K562 (cell line): ENCODE results near the gene PRDM16. TPM values are rescaled to one million over a fixed set of nuclear protein-coding genes. Genes with fewer than 3 reads are reported as not detected.

ENCODE experiments used
- ATAC-seq: fragments of 200-7000 bp; cut with Tn5 transposase; 3 replicates; pipeline ENCODE4 v1.9.1; 2020; ENCODE audit warnings: moderate library complexity
- BruUV-seq: library from RNA; stranded (reverse); fragments of 400-500 nt; replicated peaks from 2 replicates; lab custom pipeline; 2021; lab: Mats Ljungman, UMichigan
- CTCF ChIA-PET: fragments of 300-600 bp; formaldehyde crosslinking; extraction: SDS; loops from one replicate; lab custom pipeline; 2021; ENCODE audit warnings: low intra/inter-chr PET ratio; lab: Yijun Ruan, JAX
- POLR2A ChIA-PET: fragments of 300-600, 350-650 bp; sonication (Branson Sonifier 250); formaldehyde crosslinking; extraction: SDS; loops from one replicate; lab custom pipeline; 2021; ENCODE audit warnings: antibody characterized with exemption, inconsistent platforms; lab: Yijun Ruan, JAX
- DNase-seq, 4 experiments: peaks; one replicate each; pipeline versions ENCODE4 v3.0.0 to v3.0.0-alpha.2; 2011 to 2018; ENCODE audit warnings: low spot score in 3 of 4, mixed read lengths in 3 of 4; ENCODE audit errors: extremely low read depth in 1 of 4
- FAIRE-seq: peaks from 2 replicates; lab custom pipeline; 2011; peaks lifted over from hg19 to GRCh38; lab: Jason Lieb, UNC
- H2AFZ ChIP-seq: 2 replicates; pipeline ENCODE4 v1.6.0; 2011; ENCODE audit warnings: low read depth, low read length, control low read depth, inconsistent platforms
- H3K27ac ChIP-seq: fragments of 200-600 bp; 3 replicates; pipeline ENCODE4 v1.8.0; 2011; ENCODE audit warnings: low read depth, mild to moderate bottlenecking, control low read depth, inconsistent platforms, low read length, moderate library complexity, mixed read lengths; ENCODE audit errors: extremely low read depth
- H3K27me3 ChIP-seq, 2 experiments: fragments of 300-600 bp in 1 of 2; 2 replicates in 1 of 2; 3 replicates in 1 of 2; pipeline versions ENCODE4 v1.6.0 to v1.8.0; 2011; ENCODE audit warnings: inconsistent platforms in 2 of 2, low read length in 2 of 2, mild to moderate bottlenecking in 1 of 2, mixed read lengths in 1 of 2, moderate library complexity in 1 of 2; ENCODE audit not compliant: control insufficient read depth in 2 of 2, insufficient read depth in 2 of 2
- H3K36me3 ChIP-seq: fragments of 300-600 bp; 3 replicates; pipeline ENCODE4 v1.8.0; 2011; ENCODE audit warnings: mild to moderate bottlenecking, low read length, inconsistent platforms; ENCODE audit not compliant: control insufficient read depth, insufficient read depth
- H3K4me1 ChIP-seq, 2 experiments: fragments of 200-600 bp in 1 of 2; replicated peaks in 1 of 2; 2 replicates in 1 of 2; 3 replicates in 1 of 2; pipeline versions ENCODE4 v1.5.1 to v1.8.0; 2011; ENCODE audit warnings: inconsistent platforms in 2 of 2, low read length in 2 of 2, mild to moderate bottlenecking in 1 of 2, mixed read lengths in 1 of 2, moderate library complexity in 1 of 2; ENCODE audit not compliant: control insufficient read depth in 2 of 2, insufficient read depth in 2 of 2
- H3K4me2 ChIP-seq: 2 replicates; pipeline ENCODE4 v1.6.1; 2011; ENCODE audit warnings: low read length, control low read depth, inconsistent platforms, mixed read lengths; ENCODE audit not compliant: insufficient read depth
- H3K4me3 ChIP-seq: fragments of 200-600 bp; sonication (generic), shearing (Covaris generic); 2 replicates; pipeline ENCODE4 v1.5.1; 2016; ENCODE audit warnings: control low read depth, inconsistent platforms
- H3K79me2 ChIP-seq: fragments of 200-600 bp; 3 replicates; pipeline ENCODE4 v1.8.0; 2011; ENCODE audit warnings: low read length, inconsistent platforms; ENCODE audit not compliant: control insufficient read depth, insufficient read depth
- H3K9ac ChIP-seq, 2 experiments: 2 replicates each; pipeline versions ENCODE4 v1.6.0 to v1.6.1; 2011; ENCODE audit warnings: low read depth in 2 of 2, low read length in 2 of 2, control low read depth in 1 of 2, inconsistent platforms in 1 of 2, mild to moderate bottlenecking in 1 of 2, mixed read lengths in 1 of 2; ENCODE audit not compliant: insufficient read depth in 1 of 2
- H3K9me1 ChIP-seq: one replicate; pipeline ENCODE4 v1.6.0; 2011; ENCODE audit warnings: inconsistent platforms, mild to moderate bottlenecking, low read length, moderate library complexity; ENCODE audit not compliant: control insufficient read depth, insufficient read depth
- H3K9me3 ChIP-seq: replicated peaks from 2 replicates; pipeline ENCODE4 v1.5.1; 2011; ENCODE audit warnings: low read depth, low read length, inconsistent platforms; ENCODE audit not compliant: control insufficient read depth, insufficient read depth
- H4K20me1 ChIP-seq: replicated peaks from 2 replicates; pipeline ENCODE4 v1.6.1; 2011; ENCODE audit warnings: low read length, inconsistent platforms, mixed read lengths; ENCODE audit not compliant: control insufficient read depth, insufficient read depth
- HDAC8 ChIP-seq: fragments of 450-650 bp; IDR thresholded peaks from 2 replicates; pipeline ENCODE4 v1.6.1; 2016; ENCODE audit warnings: mild to moderate bottlenecking, missing genetic modification characterization, moderate library complexity, missing compliant biosample characterization
- ILK ChIP-seq: fragments of 450-650 bp; IDR thresholded peaks from 2 replicates; pipeline ENCODE4 v1.6.1; 2016; ENCODE audit warnings: missing genetic modification characterization, low read depth, mild to moderate bottlenecking, missing compliant biosample characterization, moderate library complexity, borderline replicate concordance
- L3MBTL2 ChIP-seq: fragments of 450-650 bp; IDR thresholded peaks from 2 replicates; pipeline ENCODE4 v1.6.1; 2016; ENCODE audit warnings: mild to moderate bottlenecking, moderate library complexity
- TAF15 ChIP-seq: fragments of 200-400 bp; formaldehyde crosslinking; IDR thresholded peaks from 2 replicates; pipeline ENCODE4 v1.6.1; 2017; ENCODE audit warnings: mild to moderate bottlenecking, low read depth, low read length, moderate library complexity
- ZKSCAN1 ChIP-seq: fragments of 150-350 bp; IDR thresholded peaks from 2 replicates; pipeline ENCODE4 v1.6.1; 2016; ENCODE audit warnings: low read depth, low read length
- ZNF24 ChIP-seq: fragments of 450-650 bp; IDR thresholded peaks from 2 replicates; pipeline ENCODE4 v1.6.1; 2016
- ZNF79 ChIP-seq: fragments of 250-450 bp; sonication (Bioruptor Pico); IDR thresholded peaks from 2 replicates; pipeline ENCODE4 v1.4.0; 2020; ENCODE audit warnings: low read depth, mild to moderate bottlenecking, moderate library complexity
- ZNF830 ChIP-seq: fragments of 250-450 bp; sonication (Bioruptor Pico); IDR thresholded peaks from 2 replicates; pipeline ENCODE4 v1.5.0; 2021; ENCODE audit warnings: mild to moderate bottlenecking
- WGBS: fragments of 100-300 bp; shearing (Covaris generic); methylation state at CpG from one replicate; pipeline ENCODE4 v1.1.6; 2016; ENCODE audit warnings: low coverage, mixed read lengths; ENCODE audit not compliant: insufficient coverage; ENCODE audit errors: missing lambda C conversion rate; 5-methylcytosine and 5-hydroxymethylcytosine counted together
- in situ Hi-C: fragments of 300-500 bp; cut with MboI; formaldehyde crosslinking; loops from 4 replicates; pipeline ENCODE4 v1.15.0; 2018; ENCODE audit warnings: inconsistent platforms, mixed read lengths
- intact Hi-C: fragments of 100-400 bp; cut with micrococcal nuclease; formaldehyde crosslinking; loops from 2 replicates; pipeline ENCODE4 v1.14.2; 2022
- polyA plus RNA-seq, 8 experiments: library from polyadenylated mRNA; depleted of rRNA in 4 of 8; stranded (reverse) in 5 of 8; unstranded in 3 of 8; fragments of >200 nt; fragmentation: Nextera tagmentation in 2 of 8; fragmentation: Illumina TruSeq in 1 of 8; extraction: Ambion mirVana in 2 of 8; extraction: Trizol in 1 of 8; gene quantifications; 2 replicates each; pipeline versions ENCODE4 v1.2.1 to v1.2.3, GENCODE V29; 2011 to 2014; ENCODE audit warnings: inconsistent platforms in 1 of 8, missing spikeins in 1 of 8
- total RNA-seq, 7 experiments: library from RNA; depleted of rRNA in 6 of 7; stranded (reverse); fragments of >200 nt in 6 of 7; fragmentation: Illumina TruSeq in 2 of 7; extraction: Trizol in 2 of 7; gene quantifications; 2 replicates each; pipeline versions ENCODE4 v1.2.1 to v1.2.3, GENCODE V29; 2011 to 2021; ENCODE audit warnings: low replicate concordance in 1 of 7
- TF ChIP-seq, protein P1 (sequence below): fragments of 250-450 bp; sonication (Bioruptor Pico); IDR thresholded peaks from 2 replicates; pipeline ENCODE4 v1.4.0; 2020; ENCODE audit warnings: mild to moderate bottlenecking, moderate library complexity

Gene PRDM16
- total and polyA plus RNA-seq, 9 of the 15 experiments (the other 6 are each of a cell fraction or from before 2014, with no cell fraction given): 0.10 to 0.27 TPM; not detected in 7

DNA sequence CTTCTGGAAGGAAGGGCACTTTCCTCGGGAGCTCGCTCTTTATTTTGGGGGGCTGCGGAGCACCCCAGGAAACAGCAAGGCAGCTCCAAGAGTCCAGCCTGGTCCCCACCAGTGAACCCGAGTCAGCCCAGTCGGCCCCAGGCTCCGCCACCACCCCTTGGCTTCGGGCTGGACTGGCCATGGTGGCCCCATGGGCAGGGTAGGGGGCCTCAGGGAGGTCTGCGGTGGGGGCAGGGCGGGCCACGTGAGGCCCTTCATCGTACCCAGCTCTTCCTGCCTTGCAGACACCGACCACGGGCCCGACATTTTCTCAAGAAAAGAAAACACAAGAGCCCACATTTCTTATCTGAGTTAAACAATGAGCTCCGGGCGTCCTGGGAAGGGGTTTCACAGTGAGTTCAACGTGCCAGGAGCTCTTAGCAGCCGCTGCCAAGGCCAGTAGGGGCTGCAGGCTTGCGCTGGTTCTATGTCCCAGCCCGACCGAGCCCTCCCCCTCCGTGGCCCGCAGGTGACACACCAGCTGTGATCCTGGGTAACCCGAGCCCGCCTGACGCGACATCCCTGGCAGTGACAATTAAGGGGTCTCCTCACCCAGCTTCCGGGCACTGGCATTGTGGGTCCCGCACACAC, 66.2 kb downstream of the PRDM16 start:
- Histone ChIP-seq H4K20me1 (peaks cover 27% of the 10 kb centered on the region; the same call in 1 of the 2 replicates), H3K27me3 (peaks cover 55 to 96% of the 10 kb centered on the region in 2 experiments; a peak in 3 of 5 replicates), H3K4me1 (no peaks in the 10 kb centered on the region; a peak in 2 of 5 replicates), H3K9me3 (no peaks in the 10 kb centered on the region), H3K79me2 (no peaks in the 10 kb centered on the region), H3K4me3 (no peak overlapping the region), H3K36me3 (no peaks in the 10 kb centered on the region), H3K9ac (no peak overlapping the region), H3K27ac (no peak overlapping the region), H3K9me1 (peaks cover 3% of the 10 kb centered on the region), H2AFZ (no peak overlapping the region), H3K4me2 (no peak overlapping the region)
- TF ChIP-seq, protein P1, sequence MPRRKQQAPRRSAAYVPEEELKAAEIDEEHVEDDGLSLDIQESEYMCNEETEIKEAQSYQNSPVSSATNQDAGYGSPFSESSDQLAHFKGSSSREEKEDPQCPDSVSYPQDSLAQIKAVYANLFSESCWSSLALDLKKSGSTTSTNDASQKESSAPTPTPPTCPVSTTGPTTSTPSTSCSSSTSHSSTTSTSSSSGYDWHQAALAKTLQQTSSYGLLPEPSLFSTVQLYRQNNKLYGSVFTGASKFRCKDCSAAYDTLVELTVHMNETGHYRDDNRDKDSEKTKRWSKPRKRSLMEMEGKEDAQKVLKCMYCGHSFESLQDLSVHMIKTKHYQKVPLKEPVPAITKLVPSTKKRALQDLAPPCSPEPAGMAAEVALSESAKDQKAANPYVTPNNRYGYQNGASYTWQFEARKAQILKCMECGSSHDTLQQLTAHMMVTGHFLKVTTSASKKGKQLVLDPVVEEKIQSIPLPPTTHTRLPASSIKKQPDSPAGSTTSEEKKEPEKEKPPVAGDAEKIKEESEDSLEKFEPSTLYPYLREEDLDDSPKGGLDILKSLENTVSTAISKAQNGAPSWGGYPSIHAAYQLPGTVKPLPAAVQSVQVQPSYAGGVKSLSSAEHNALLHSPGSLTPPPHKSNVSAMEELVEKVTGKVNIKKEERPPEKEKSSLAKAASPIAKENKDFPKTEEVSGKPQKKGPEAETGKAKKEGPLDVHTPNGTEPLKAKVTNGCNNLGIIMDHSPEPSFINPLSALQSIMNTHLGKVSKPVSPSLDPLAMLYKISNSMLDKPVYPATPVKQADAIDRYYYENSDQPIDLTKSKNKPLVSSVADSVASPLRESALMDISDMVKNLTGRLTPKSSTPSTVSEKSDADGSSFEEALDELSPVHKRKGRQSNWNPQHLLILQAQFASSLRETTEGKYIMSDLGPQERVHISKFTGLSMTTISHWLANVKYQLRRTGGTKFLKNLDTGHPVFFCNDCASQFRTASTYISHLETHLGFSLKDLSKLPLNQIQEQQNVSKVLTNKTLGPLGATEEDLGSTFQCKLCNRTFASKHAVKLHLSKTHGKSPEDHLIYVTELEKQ (CRISPR knock-in tag): no peak
- no peak for TF ChIP-seq ILK
- TF ChIP-seq HDAC8 (tag): no peak
- TF ChIP-seq ZKSCAN1: no peak
- TF ChIP-seq ZNF830: no peak
- TF ChIP-seq ZNF24: no peak
- no peak for TF ChIP-seq ZNF79 (CRISPR knock-in tag)
- no peak for TF ChIP-seq L3MBTL2
- TF ChIP-seq TAF15: no peak
- in situ Hi-C loops (no loop called here), intact Hi-C loops (no loop called here)
- CTCF ChIA-PET: no interaction called here
- FAIRE-seq (no peak), DNase-seq (no peak), ATAC-seq (no peak; the same call in 2 of the 3 replicates)
- POLR2A ChIA-PET: interaction anchor here (1.0 to 1.2 kb wide), 3 partner anchors 11 to 46 kb away, joined by 3 read pairs; no protein-coding TSS in a partner anchor
- BruUV-seq: no TSS peak
- WGBS: 0% methylated on average over 27 of the region's 29 CpGs
